DND-41 (cell line): Measurements from ENCODE around the gene SLC5A9.

Experiments
- EZH2 ChIP-seq: IDR thresholded peaks from 3 replicates; pipeline ENCODE4 v1.6.1; 2012; ENCODE audit warnings: borderline replicate concordance, low read depth, mild to moderate bottlenecking, moderate library complexity, low read length, inconsistent platforms; ENCODE audit not compliant: severe bottlenecking
- TF ChIP-seq, protein P1 (sequence below): IDR thresholded peaks from 2 replicates; pipeline ENCODE4 v1.5.1; 2012; ENCODE audit warnings: borderline replicate concordance, low read length, moderate library complexity, mild to moderate bottlenecking; ENCODE audit not compliant: poor library complexity, severe bottlenecking; ENCODE audit errors: extremely low read depth

DNA sequence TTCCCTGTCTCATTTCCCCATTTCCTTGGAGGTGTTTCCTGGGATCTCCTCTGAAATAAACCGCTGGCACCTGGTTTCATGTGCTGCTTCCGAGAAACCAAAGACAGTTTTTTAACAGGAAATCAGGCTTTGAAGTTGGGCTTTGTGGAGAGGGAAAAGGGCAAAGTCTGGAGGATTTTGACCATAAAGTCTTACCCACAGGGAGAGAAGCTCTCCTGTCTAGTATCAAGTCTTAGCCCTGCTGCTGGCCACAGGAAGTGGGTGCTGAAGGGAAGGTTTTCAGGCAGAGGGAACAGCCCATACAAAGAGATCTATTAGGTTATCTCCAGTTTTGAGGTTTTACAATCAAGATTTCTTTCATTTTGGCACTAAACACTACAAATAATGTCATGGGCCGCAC is 29.3 kb downstream of the SLC5A9 start:
- TF ChIP-seq, protein P1, sequence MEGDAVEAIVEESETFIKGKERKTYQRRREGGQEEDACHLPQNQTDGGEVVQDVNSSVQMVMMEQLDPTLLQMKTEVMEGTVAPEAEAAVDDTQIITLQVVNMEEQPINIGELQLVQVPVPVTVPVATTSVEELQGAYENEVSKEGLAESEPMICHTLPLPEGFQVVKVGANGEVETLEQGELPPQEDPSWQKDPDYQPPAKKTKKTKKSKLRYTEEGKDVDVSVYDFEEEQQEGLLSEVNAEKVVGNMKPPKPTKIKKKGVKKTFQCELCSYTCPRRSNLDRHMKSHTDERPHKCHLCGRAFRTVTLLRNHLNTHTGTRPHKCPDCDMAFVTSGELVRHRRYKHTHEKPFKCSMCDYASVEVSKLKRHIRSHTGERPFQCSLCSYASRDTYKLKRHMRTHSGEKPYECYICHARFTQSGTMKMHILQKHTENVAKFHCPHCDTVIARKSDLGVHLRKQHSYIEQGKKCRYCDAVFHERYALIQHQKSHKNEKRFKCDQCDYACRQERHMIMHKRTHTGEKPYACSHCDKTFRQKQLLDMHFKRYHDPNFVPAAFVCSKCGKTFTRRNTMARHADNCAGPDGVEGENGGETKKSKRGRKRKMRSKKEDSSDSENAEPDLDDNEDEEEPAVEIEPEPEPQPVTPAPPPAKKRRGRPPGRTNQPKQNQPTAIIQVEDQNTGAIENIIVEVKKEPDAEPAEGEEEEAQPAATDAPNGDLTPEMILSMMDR = no peak
- TF ChIP-seq EZH2 = no peak
